ENCODE results near the gene SERPINB11.
"Not testable (repeated sequence)": the region's sequence is repeated elsewhere in the genome, so short reads cannot be mapped to it uniquely, and the experiment has no call there.

Gene SERPINB11

DNA sequence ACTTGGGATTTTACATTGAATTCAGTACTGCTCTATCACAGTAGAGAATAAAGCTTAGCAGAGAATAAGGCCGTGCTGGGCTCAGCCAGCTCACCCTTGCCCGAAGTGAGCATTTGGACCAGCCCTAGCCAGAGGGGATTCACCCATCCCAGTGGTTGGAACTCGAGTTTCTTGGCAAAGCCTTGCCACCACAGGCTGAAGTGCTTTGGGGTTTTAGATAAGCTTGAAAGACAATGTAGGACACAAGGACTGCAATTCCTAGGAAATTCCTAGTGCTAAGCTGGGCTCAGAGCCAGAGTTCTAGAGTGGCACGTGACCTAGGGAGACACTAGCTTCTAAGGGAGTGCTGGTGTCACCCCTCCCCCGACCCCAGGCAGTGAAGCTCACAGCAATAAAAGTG lies 28.0 kb downstream of the SERPINB11 start:
- no peak for DNase-seq

- no peak for DNase-seq
Observed at GRCh38 chr18:63731215-63731614, 28.5 kb downstream of the SERPINB11 start.

GRCh38 chr18:63736876-63737275 lies 34.1 kb downstream of the SERPINB11 start:
- peak; percentile 2 for DNase-seq

DNA sequence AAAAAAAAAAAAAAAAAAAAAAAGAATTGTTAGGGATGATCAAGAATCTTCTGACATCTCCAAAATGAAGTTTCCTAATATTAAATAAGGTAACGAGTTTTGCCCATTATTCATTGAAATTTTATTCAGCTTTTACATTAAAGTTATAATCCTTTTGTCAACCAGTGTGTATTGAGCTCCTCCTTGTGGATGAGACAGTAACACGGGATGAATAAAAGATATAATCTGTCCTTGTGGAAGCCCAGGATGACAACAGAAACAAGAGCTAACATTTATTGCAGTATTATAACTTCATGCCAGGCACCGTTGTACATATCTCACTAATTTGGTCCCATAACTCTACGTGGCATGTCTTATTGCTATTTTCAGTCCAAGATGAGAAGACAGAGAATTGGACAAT lies 39.0 kb downstream of the SERPINB11 start:
- peak; percentile 17 for DNase-seq

DNA sequence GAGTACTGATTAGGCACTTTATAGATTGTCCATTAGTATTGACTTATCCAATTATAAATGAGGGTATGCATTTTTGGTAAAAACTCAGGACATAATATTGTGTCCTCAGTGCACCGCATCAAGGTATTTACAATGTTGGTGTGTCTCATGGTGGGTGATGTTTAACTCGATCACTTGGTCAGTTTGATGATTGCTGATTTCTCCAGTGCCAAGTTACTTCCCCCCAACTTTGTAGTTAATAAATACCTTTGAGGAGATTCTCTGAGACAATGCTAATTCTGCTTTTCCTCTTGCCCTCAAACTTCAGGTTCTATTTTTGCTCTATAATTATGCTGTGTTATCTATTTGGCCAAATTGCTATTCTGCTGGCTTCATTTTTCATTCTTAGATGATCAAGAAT lies 44.2 kb downstream of the SERPINB11 start:
- no peak for DNase-seq

- no peak for DNase-seq
Observed at GRCh38 chr18:63749489-63749888, 46.7 kb downstream of the SERPINB11 start.

- no peak for DNase-seq
Observed at GRCh38 chr18:63752636-63753035, 49.9 kb downstream of the SERPINB11 start.

GRCh38 chr18:63753676-63754075 lies 50.9 kb downstream of the SERPINB11 start:
- no peak for DNase-seq

DNA sequence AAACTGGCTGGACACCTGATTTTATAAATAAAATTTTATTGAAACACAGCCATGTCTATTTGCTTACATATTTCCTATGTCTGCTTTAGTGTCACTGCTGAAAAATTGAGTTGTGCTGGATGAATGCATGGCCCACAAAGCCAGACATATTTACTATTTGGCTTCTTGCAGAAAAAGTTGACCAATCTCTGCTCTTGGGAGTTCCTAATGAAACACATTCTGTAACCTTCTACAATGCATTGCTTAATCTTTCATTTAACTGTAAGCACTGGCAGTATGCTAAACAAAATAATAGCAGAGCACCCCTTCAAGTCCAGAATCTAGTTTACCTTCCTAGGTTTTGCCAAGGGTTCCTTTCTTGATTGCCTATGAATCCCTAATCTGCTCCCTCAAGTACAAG lies 54.8 kb downstream of the SERPINB11 start:
- DNase-seq, result no peak

GRCh38 chr18:63758615-63759240 lies 56.0 kb downstream of the SERPINB11 start:
- DNase-seq, result peak; percentile 93

- not testable (repeated sequence) for DNase-seq
Observed at GRCh38 chr18:63759786-63760185, 57.0 kb downstream of the SERPINB11 start.

- no peak for DNase-seq
Observed at GRCh38 chr18:63762518-63762917, 59.8 kb downstream of the SERPINB11 start.

DNA sequence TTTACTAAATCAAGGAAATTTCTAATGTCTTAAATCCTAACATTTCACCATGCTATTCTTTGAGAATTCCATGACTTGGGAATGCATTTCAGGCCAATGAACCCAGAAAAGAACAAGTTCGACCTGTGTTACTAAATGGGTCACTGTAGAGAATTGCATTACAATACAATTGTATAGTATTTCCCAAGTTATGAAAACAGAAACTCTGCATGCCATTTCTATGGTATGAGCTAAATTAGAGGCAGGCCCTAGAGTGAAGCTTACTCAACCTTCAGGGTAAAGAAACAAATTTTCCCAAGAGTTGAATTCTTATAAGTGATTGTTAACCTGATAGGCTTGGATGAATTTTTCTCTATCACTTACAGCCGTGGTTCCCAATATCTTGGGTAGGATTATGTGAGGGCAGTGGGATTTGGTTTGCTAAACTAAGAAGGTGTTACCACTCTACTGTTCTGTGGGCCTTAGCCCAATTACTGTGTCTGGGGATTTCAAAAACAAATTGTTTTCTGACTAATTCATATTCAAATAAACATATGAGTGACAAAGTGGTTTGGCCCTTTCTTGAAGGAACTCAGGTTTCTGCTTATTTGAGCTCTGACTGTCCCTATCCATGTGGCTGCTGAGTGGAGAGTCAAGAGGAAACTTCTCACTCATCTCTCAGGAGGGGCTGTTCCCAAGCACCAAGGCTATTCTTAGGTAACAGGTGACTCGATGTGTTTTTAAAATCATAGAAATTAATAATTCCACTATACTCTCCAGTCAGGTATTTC lies 61.3 kb downstream of the SERPINB11 start:
- no peak for DNase-seq

DNA sequence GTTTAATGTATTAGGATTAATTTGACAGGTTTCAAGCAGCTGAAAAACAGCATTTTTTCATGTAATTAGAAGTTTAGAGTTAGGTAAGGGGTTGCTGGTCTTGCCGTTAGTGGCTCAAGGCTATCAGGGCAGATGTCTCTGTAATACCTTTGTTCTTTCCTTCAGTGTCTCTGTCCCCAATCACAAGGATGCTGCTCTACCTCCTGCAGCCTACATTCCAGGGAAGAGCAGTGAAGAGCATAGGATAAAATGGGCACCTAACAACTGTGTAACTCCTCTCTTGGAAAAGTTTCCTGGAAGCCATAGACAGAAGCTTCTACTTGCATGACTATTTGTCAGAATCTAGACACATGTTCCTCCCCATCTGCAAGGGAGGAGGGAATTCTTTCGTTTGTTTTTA lies 63.1 kb downstream of the SERPINB11 start:
- DNase-seq, result no peak

All from eye (tissue), 1 donor.